CD14-positive monocyte (primary cell): ENCODE measurements around the gene ZDHHC11B. TPM values are rescaled to one million over a fixed set of nuclear protein-coding genes. Genes with fewer than 3 reads are reported as not detected.
"Not testable (repeated sequence)": the region's sequence is repeated elsewhere in the genome, so short reads cannot be mapped to it uniquely, and the experiment has no call there.

Source experiments
- DNase-seq, 3 donors: peaks; one replicate each; pipeline ENCODE4 v3.0.0-alpha.2; 2011 to 2022
- H2AFZ ChIP-seq: 2 replicates; pipeline ENCODE4 v1.6.0; 2012; ENCODE audit warnings: mild to moderate bottlenecking, low read depth, low read length, inconsistent platforms; ENCODE audit not compliant: insufficient read depth, poor library complexity, severe bottlenecking
- H3K27ac ChIP-seq, 2 donors: 1 replicate in 1 of 2; 2 replicates in 1 of 2; pipeline ENCODE4 v1.5.1; 2012 to 2013; ENCODE audit warnings: low read length in 2 of 2, control low read depth in 1 of 2, inconsistent platforms in 1 of 2, low read depth in 1 of 2, mild to moderate bottlenecking in 1 of 2
- H3K27me3 ChIP-seq, 2 donors: one replicate each; pipeline versions ENCODE4 v1.6.0 to v1.6.1; 2011 to 2013; ENCODE audit warnings: low read length in 2 of 2; ENCODE audit not compliant: control insufficient read depth in 2 of 2, insufficient read depth in 2 of 2
- H3K36me3 ChIP-seq, 2 donors: replicated peaks in 1 of 2; 1 replicate in 1 of 2; 2 replicates in 1 of 2; pipeline versions ENCODE4 v1.5.1 to v1.6.1; 2012 to 2013; ENCODE audit warnings: low read length in 2 of 2, control low read depth in 1 of 2, inconsistent platforms in 1 of 2, mild to moderate bottlenecking in 1 of 2; ENCODE audit not compliant: insufficient read depth in 2 of 2, control insufficient read depth in 1 of 2
- H3K4me1 ChIP-seq, 2 donors: 1 replicate in 1 of 2; 2 replicates in 1 of 2; pipeline versions ENCODE4 v1.5.1 to v1.6.1; 2012 to 2013; ENCODE audit warnings: low read length in 2 of 2, control low read depth in 1 of 2, inconsistent platforms in 1 of 2, mild to moderate bottlenecking in 1 of 2, moderate library complexity in 1 of 2; ENCODE audit not compliant: insufficient read depth in 2 of 2, control insufficient read depth in 1 of 2
- H3K4me2 ChIP-seq: replicated peaks from 2 replicates; pipeline ENCODE3; 2012; ENCODE audit warnings: low read length, moderate library complexity, mild to moderate bottlenecking; ENCODE audit not compliant: poor library complexity, severe bottlenecking; ENCODE audit errors: extremely low read depth
- H3K4me3 ChIP-seq, 3 experiments: fragments of 200-600 bp in 1 of 3; sonication (generic) in 1 of 3; replicated peaks in 1 of 3; 1 replicate in 2 of 3; 2 replicates in 1 of 3; pipeline ENCODE4 v1.5.1; 2011 to 2013; ENCODE audit warnings: low read length in 3 of 3, mild to moderate bottlenecking in 3 of 3, control low read depth in 2 of 3, low read depth in 2 of 3, inconsistent platforms in 1 of 3, moderate library complexity in 1 of 3
- H3K79me2 ChIP-seq: 2 replicates; pipeline ENCODE4 v1.6.0; 2012; ENCODE audit warnings: mild to moderate bottlenecking, control low read depth, inconsistent platforms, low read length, moderate library complexity; ENCODE audit not compliant: insufficient read depth
- H3K9ac ChIP-seq: 2 replicates; pipeline ENCODE4 v1.6.0; 2017; ENCODE audit warnings: low read length, mild to moderate bottlenecking; ENCODE audit not compliant: insufficient read depth, poor library complexity, severe bottlenecking
- H3K9me3 ChIP-seq, 2 donors: replicated peaks in 1 of 2; 1 replicate in 1 of 2; 2 replicates in 1 of 2; pipeline versions ENCODE4 v1.5.1 to v1.6.1; 2012 to 2013; ENCODE audit warnings: low read length in 2 of 2, control low read depth in 1 of 2; ENCODE audit not compliant: control insufficient read depth in 1 of 2, insufficient read depth in 1 of 2
- H4K20me1 ChIP-seq: 2 replicates; pipeline ENCODE4 v1.6.0; 2012; ENCODE audit warnings: mild to moderate bottlenecking, low read length, control low read depth, moderate library complexity; ENCODE audit not compliant: insufficient read depth
- H3K27ac Mint-ChIP-seq, 7 donors: one replicate each; pipeline ENCODE4 v1.8.0; 2020; ENCODE audit warnings: mild to moderate bottlenecking in 7 of 7, mixed read lengths in 7 of 7, moderate library complexity in 6 of 7, inconsistent platforms in 2 of 7
- H3K27me3 Mint-ChIP-seq, 3 donors: one replicate each; pipeline ENCODE4 v1.8.0; 2021 to 2022; ENCODE audit warnings: low read depth in 3 of 3, mild to moderate bottlenecking in 3 of 3, mixed read lengths in 3 of 3, moderate library complexity in 3 of 3, inconsistent platforms in 1 of 3
- H3K36me3 Mint-ChIP-seq, 2 donors: one replicate each; pipeline ENCODE4 v1.8.0; 2020; ENCODE audit warnings: mixed read lengths in 2 of 2, inconsistent platforms in 1 of 2, mild to moderate bottlenecking in 1 of 2
- H3K4me1 Mint-ChIP-seq: one replicate; pipeline ENCODE4 v1.8.0; 2020; ENCODE audit warnings: mild to moderate bottlenecking, mixed read lengths
- H3K4me3 Mint-ChIP-seq, 2 donors: one replicate each; pipeline ENCODE4 v1.8.0; 2020; ENCODE audit warnings: mild to moderate bottlenecking in 2 of 2, mixed read lengths in 2 of 2, moderate library complexity in 1 of 2
- H3K9me3 Mint-ChIP-seq, 7 donors: one replicate each; pipeline ENCODE4 v1.8.0; 2020 to 2022; ENCODE audit warnings: mixed read lengths in 7 of 7, mild to moderate bottlenecking in 6 of 7, moderate library complexity in 6 of 7, inconsistent platforms in 2 of 7
- WGBS: methylation state at CpG from one replicate; pipeline ENCODE4 v1.1.5; 2013; ENCODE audit warnings: missing lambda C conversion rate; ENCODE audit not compliant: insufficient coverage; 5-methylcytosine and 5-hydroxymethylcytosine counted together
- intact Hi-C, 2 donors: fragments of 100-400 bp; cut with micrococcal nuclease; formaldehyde crosslinking; loops; one replicate each; pipeline versions ENCODE4 v1.15.0 to v1.15.1; 2023
- polyA plus RNA-seq, 3 donors: library from polyadenylated mRNA; depleted of rRNA in 1 of 3; unstranded in 2 of 3; stranded (reverse) in 1 of 3; fragments of 300-500 nt in 2 of 3; fragments of >200 nt in 1 of 3; fragmentation: Illumina TruSeq in 2 of 3; gene quantifications; 1 replicate in 2 of 3; 2 replicates in 1 of 3; pipeline ENCODE4 v1.2.3, GENCODE V29; 2012 to 2021
- TF ChIP-seq, protein P1 (sequence below): fragments of 200-600 bp; IDR thresholded peaks from one replicate; pipeline ENCODE4 v1.8.0; 2022; ENCODE audit warnings: antibody characterized with exemption, mild to moderate bottlenecking

Gene ZDHHC11B
- polyA plus RNA-seq, 3 donors = not detected

DNA sequence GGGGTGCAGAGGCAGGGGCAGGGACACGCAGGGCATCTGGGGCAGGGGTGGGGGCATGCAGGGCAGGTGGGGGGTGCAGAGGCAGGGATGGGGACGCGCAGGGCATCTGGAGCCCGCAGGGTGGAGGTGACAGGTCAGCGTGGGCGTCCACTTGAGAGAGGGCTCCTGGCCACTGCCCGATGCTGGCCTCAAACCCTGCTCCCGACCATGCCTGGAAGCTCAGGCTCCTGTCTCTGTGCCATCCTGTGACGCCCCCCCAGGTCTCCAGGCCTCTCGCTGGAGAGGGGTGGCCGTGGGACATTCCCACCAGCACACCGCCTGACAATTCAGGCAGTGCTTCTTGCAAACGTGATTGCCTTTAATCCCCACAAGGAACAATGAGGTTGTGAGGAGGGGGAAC, 33.0 kb downstream of the ZDHHC11B start:
- Mint-ChIP-seq H3K4me1 (no peaks in the 10 kb centered on the region), H3K9me3 (no peaks in the 10 kb centered on the region), H3K27ac (no peak overlapping the region), H3K27me3 (peaks cover 0 to 6% (median 0%) of the 10 kb centered on the region in 3 donors), H3K36me3 (no peaks in the 10 kb centered on the region), H3K4me3 (no peak overlapping the region)
- Histone ChIP-seq H2AFZ (no peak overlapping the region), H3K4me1 (no peaks in the 10 kb centered on the region), H3K4me2 (no peak overlapping the region), H3K27ac (no peak overlapping the region), H4K20me1 (no peaks in the 10 kb centered on the region), H3K79me2 (no peaks in the 10 kb centered on the region), H3K27me3 (no peaks in the 10 kb centered on the region), H3K4me3 (no peak overlapping the region), H3K36me3 (no peaks in the 10 kb centered on the region), H3K9ac (no peak overlapping the region), H3K9me3 (no peaks in the 10 kb centered on the region)
- WGBS = no CpG with 5 or more reads among the region's 13 CpGs
- DNase-seq = no peak
- intact Hi-C loops = no loop called here
- TF ChIP-seq, protein P1, sequence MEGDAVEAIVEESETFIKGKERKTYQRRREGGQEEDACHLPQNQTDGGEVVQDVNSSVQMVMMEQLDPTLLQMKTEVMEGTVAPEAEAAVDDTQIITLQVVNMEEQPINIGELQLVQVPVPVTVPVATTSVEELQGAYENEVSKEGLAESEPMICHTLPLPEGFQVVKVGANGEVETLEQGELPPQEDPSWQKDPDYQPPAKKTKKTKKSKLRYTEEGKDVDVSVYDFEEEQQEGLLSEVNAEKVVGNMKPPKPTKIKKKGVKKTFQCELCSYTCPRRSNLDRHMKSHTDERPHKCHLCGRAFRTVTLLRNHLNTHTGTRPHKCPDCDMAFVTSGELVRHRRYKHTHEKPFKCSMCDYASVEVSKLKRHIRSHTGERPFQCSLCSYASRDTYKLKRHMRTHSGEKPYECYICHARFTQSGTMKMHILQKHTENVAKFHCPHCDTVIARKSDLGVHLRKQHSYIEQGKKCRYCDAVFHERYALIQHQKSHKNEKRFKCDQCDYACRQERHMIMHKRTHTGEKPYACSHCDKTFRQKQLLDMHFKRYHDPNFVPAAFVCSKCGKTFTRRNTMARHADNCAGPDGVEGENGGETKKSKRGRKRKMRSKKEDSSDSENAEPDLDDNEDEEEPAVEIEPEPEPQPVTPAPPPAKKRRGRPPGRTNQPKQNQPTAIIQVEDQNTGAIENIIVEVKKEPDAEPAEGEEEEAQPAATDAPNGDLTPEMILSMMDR = no peak

DNA sequence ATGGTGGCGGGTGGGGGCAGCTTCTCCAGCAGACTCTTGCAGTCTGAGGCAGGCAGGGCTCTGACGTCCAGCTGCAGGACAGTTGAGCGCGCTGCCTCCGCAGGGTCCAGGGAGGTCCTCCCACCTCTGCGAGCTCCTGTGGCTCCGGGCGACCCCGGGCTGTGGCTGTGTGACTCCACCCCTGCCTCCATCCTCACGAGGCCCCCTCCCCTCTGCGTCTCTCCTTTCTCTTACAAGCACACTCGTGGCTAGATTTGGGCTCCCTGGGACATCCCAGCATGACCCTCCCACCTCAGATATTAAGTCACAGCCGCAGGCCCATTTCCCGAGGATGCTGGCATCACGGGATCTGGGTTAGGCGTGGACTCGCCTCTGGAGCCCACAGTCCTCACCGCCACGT, 34.3 kb downstream of the ZDHHC11B start:
- WGBS = 91% methylated on average over 5 of the region's 19 CpGs
- H3K27me3 ChIP-seq, H4K20me1 ChIP-seq, H3K27ac ChIP-seq, H3K4me3 Mint-ChIP-seq, H3K9me3 ChIP-seq, H3K36me3 ChIP-seq, H3K27ac Mint-ChIP-seq, H3K9ac ChIP-seq, H3K4me1 Mint-ChIP-seq, H3K4me3 ChIP-seq, H3K4me1 ChIP-seq, H3K4me2 ChIP-seq, H3K9me3 Mint-ChIP-seq, H3K36me3 Mint-ChIP-seq, H3K79me2 ChIP-seq, H3K27me3 Mint-ChIP-seq, DNase-seq, intact Hi-C loops, H2AFZ ChIP-seq: not testable (repeated sequence)
